Measurements from ENCODE around the gene STKLD1. TPM values are rescaled to one million over a fixed set of nuclear protein-coding genes. Genes with fewer than 3 reads are reported as not detected.
"Not testable (repeated sequence)": the region's sequence is repeated elsewhere in the genome, so short reads cannot be mapped to it uniquely, and the experiment has no call there.

STKLD1 gene
- total RNA-seq, 1 donor = 2.6 TPM

GRCh38 chr9:133440874-133441273 is 64.7 kb downstream of the STKLD1 start:
- no peak for TF ChIP-seq CTCF (IDR thresholded peaks at IDR 0.05; ENCODE audit: insufficient read depth, low read depth, low read length)
- H3K4me3 ChIP-seq (ENCODE audit: low read depth, low read length) = no peak overlapping the region
- no peak for DNase-seq (ENCODE audit: low read depth)

- no peak for TF ChIP-seq CTCF (IDR thresholded peaks at IDR 0.05; ENCODE audit: insufficient read depth, low read depth, low read length)
- no peak overlapping the region for H3K4me3 ChIP-seq (ENCODE audit: low read depth, low read length)
- no peak for DNase-seq (ENCODE audit: low read depth)
Measured at GRCh38 chr9:133441571-133441970, 65.4 kb downstream of the STKLD1 start.

DNA sequence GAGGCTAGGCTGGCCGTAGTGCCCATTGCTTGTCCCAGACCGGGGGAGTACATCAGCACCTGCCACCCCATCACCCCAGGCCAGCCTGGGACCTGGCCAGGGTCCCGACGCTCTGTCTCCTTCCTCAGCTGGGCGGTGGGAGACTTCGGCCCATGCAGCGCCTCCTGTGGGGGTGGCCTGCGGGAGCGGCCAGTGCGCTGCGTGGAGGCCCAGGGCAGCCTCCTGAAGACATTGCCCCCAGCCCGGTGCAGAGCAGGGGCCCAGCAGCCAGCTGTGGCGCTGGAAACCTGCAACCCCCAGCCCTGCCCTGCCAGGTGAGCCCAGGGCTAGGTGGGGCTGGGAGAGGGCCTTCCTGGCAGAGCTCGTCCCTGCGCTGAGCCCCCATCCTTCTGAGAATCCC is 67.1 kb downstream of the STKLD1 start:
- DNase-seq (ENCODE audit: low read depth) = no peak
- no peak for TF ChIP-seq CTCF (IDR thresholded peaks at IDR 0.05; ENCODE audit: insufficient read depth, low read depth, low read length)
- no peak overlapping the region for H3K4me3 ChIP-seq (ENCODE audit: low read depth, low read length)

- H3K4me3 ChIP-seq (ENCODE audit: low read depth, low read length) = no peak overlapping the region
- no peak for DNase-seq (ENCODE audit: low read depth)
- TF ChIP-seq CTCF (IDR thresholded peaks at IDR 0.05; ENCODE audit: insufficient read depth, low read depth, low read length) = no peak
Measured at GRCh38 chr9:133443982-133444381, 67.8 kb downstream of the STKLD1 start.

- H3K4me3 ChIP-seq (ENCODE audit: low read depth, low read length) = no peak overlapping the region
- DNase-seq (ENCODE audit: low read depth) = no peak
- no peak for TF ChIP-seq CTCF (IDR thresholded peaks at IDR 0.05; ENCODE audit: insufficient read depth, low read depth, low read length)
Measured at GRCh38 chr9:133445293-133445969, 69.3 kb downstream of the STKLD1 start.

DNA sequence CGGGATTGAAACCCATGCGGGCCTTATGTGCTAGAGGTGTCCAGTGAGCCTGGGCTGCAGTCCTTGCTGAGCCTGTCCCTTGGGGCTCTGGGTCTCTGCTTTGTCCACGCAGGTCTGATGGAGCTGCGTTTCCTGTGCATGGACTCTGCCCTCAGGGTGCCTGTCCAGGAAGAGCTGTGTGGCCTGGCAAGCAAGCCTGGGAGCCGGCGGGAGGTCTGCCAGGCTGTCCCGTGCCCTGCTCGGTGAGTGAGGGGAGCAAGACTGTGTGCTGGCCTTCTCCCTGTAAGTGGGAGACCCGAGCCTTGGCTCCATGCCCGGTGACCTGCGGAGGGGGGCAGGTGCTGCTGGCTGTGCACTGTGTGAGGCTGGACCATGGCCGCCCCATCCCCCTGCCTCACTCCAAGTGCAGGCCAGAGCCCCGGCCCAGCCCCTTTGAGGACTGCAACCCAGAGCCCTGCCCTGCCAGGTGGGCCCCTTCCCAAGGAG is 72.4 kb downstream of the STKLD1 start:
- DNase-seq (ENCODE audit: low read depth) = no peak
- TF ChIP-seq CTCF (IDR thresholded peaks at IDR 0.05; ENCODE audit: insufficient read depth, low read depth, low read length) = no peak
- H3K4me3 ChIP-seq (ENCODE audit: low read depth, low read length) = no peak overlapping the region

- DNase-seq (ENCODE audit: low read depth) = no peak
- TF ChIP-seq CTCF (IDR thresholded peaks at IDR 0.05; ENCODE audit: insufficient read depth, low read depth, low read length) = no peak
- no peak overlapping the region for H3K4me3 ChIP-seq (ENCODE audit: low read depth, low read length)
Measured at GRCh38 chr9:133449760-133450159, 73.6 kb downstream of the STKLD1 start.

DNA sequence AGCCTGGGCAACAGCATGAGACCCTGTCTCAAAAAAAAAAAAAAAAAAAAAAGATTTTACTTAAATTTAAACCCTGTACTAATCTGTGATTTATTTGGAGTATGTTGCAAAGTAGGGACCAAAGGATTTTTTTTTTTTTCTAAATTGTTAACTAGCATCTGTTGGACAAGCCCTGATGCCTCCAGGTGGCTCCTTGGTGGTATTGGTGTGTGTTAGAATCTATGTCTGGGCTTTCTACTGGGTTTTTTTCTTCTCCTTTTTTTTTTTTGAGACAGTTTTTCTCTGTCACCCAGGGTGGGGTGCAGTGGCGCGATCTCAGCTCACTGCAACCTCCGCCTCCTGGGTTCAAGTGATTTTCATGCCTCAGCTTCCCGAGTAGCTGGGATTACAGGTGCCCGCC is 75.7 kb downstream of the STKLD1 start:
- not testable (repeated sequence) for H3K4me3 ChIP-seq (ENCODE audit: low read depth, low read length); DNase-seq (ENCODE audit: low read depth)

Data from fibroblast of villous mesenchyme (primary cell).